GM19467 (cell line): ENCODE data around the gene MED16.

Experiments used
- ATAC-seq: cut with Tn5 transposase; IDR thresholded peaks from one replicate; pipeline ENCODE4 v1.9.1; 2021; ENCODE audit warnings: mild to moderate bottlenecking, moderate library complexity; ENCODE audit not compliant: unreplicated experiment

Gene MED16

GRCh38 chr19:872266-872951, 20.6 kb downstream of the MED16 start:
- ATAC-seq = peak; percentile 32

DNA sequence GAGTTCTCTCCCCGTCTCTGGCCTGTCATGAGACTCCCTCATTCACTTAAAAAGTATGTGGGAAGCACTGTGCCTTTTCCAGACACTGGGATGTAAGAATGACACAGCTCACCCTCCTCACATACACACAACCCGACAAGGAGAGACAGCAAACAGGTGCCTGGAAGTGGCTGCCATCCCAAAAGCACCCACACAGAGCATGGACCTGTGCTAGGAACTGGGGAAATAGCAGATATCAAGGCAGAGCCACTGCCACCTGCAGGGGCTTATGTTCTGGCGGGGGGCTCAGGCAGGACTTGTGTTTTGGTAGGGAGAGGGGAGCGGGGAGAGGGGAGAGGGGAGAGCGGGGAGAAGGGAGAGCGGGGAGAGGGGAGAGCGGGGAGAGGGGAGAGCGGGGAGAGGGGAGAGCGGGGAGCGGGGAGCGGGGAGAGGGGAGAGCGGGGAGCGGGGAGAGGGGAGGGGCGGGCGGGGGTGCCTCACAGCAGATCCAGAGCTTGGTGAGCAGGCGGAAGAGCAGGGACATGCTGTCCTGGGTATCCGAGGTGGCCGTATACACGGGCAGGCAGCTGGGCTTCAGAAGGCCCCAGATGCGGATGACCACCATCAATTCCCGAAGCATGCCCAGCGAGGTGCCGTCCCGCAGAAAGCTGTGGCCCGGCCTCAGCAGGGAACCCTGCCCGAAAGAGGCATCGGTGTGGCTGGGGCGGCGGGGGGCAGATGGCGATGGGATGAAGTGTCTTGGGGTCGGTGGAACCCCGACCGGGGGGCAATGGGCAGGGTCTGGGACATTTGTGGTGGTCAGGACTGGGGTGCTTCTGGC, 21.3 kb downstream of the MED16 start:
- ATAC-seq = no peak

GRCh38 chr19:870963-871401, 22.0 kb downstream of the MED16 start:
- ATAC-seq = no peak

DNA sequence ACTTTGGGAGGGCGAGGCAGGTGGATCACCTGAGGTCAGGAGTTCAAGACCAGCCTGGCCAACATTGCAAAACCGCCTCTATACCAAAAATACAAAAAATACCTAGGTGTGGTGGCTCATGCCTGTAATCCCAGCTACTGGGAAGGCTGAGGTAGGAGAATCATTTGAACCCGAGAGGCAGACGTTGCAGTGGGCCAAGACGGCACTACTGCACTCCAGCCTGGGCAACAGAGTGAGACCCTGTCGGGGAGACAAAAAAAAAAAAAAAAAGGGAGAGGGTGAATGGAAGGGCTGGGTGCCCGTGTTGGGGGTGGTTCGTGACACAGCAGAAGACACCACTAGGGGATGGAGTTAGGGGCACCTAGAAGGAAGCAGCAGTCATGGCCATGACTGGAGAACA, 22.7 kb downstream of the MED16 start:
- no peak for ATAC-seq

GRCh38 chr19:869245-870177, 23.5 kb downstream of the MED16 start:
- ATAC-seq = no peak

- ATAC-seq = no peak
Measured at GRCh38 chr19:868458-869244, 24.3 kb downstream of the MED16 start.

DNA sequence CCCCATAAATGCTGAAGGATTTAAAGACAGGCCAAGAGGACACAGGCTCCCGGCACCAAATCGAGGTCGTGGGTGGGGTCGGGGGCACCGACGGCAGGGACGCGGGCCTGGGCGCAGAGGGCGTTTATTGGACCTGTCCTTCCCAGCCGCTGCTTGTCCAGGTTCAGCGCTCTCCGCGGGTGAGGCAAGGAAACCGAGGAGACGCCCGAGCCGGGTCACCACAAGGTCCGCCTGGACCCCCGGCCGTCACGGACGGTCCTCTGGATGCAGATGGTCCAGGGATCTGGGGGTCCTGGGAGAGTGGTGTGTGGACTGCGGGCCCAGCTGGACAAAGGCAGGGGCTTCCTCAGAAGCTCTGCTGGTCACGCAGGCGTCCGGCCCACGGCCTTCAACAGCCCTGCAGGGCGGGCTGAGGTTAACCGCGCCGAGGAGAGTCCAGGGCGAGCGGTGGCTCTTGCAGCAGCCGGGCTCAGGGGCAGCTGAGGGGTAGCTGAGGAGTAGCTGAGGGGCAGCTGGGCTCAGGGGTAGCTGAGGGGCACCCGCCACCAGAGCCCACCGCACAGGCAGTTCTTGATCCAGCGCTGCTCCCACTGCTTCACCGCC, 25.0 kb downstream of the MED16 start:
- no peak for ATAC-seq

- no peak for ATAC-seq
Measured at GRCh38 chr19:867301-867793, 25.6 kb downstream of the MED16 start.

- ATAC-seq = no peak
Measured at GRCh38 chr19:866769-867300, 26.2 kb downstream of the MED16 start.

- no peak for ATAC-seq
Measured at GRCh38 chr19:863315-863620, 29.7 kb downstream of the MED16 start.

DNA sequence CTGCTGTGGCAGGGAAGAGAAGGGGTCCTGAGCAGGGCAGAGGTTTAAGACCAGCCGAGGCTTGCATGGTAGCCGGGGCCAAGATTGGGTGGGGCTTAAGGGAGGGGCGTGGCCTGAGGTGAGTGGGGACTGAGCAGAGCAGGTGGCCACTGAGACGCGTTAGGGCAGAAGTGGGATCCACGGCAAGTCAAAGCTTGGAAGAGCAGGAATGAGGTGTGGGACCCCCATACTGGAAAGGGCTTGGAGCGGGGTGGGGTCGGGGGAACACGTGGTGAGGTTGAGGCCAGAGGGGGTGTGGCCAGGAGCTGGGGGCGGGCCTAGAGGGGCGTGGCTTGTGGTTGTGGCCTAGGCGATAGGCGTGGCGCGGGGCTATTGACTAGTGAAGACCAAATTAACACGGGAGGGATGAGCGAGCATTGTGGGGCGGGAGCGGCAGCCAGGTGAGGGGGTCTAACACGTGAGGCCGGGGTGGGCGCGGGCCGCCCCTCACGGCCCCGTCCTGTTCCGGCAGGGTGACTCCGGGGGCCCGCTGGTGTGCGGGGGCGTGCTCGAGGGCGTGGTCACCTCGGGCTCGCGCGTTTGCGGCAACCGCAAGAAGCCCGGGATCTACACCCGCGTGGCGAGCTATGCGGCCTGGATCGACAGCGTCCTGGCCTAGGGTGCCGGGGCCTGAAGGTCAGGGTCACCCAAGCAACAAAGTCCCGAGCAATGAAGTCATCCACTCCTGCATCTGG, 30.2 kb downstream of the MED16 start:
- ATAC-seq = no peak

DNA sequence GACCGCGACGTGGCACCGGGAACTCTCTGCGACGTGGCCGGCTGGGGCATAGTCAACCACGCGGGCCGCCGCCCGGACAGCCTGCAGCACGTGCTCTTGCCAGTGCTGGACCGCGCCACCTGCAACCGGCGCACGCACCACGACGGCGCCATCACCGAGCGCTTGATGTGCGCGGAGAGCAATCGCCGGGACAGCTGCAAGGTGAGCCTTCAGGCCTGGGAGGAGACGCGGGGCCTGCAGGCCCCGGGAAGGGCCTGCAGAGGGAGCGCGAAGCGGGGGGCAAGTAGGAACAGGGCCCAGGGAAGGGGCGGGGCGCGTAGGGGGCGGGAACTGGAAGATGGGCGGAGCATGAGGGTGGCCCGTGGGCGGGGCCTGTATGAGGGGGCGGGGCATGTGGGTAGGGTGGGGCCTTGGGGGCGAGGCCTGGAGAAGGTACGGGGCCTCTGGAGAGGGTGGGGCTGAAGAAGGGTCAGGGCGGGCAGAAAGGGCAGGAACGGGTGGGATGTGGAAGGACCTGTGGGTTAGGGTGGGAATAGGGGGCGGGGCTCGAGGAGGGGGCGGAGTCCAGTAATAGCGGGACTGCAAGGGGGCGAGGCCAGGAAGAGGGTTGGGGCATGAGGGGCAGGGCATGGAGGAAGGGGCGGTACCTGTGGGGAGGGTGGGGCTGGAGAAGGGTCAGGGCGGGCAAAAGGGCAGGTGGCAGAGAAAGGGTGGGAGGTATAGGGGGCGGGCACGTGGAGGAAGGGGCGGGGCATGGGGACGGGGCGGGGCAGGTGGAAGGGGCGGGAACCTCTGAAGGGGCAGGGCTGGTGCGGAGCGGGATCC, 31.0 kb downstream of the MED16 start:
- ATAC-seq = no peak

GRCh38 chr19:861141-861755, 31.7 kb downstream of the MED16 start:
- ATAC-seq = no peak

- no peak for ATAC-seq
Measured at GRCh38 chr19:858868-859843, 33.8 kb downstream of the MED16 start, which contains the start of gene CFD. CFD (plus strand) TSS chr19:859664; CDS start chr19:859690, 26 bp downstream.

DNA sequence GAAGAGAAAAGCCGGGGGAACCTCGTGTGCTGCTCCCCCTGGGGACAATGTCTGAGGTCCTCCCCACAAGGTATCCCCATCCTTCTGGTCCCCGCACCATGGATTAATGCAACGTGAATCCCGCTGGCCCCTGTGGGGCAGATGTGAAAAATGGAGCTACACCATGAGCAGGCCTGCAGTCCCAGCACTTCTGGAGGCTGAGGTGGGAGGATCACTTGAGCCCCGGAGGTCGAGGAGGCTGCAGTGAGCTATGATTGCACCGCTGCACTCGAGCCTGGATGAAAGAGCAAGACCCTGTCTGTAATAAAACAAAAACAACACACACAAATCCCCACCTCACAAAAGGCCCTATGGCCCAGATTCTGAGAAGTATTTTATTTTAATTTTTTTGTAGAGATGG, 34.7 kb downstream of the MED16 start:
- no peak for ATAC-seq

GRCh38 chr19:855566-856120, 37.3 kb downstream of the MED16 start:
- no peak for ATAC-seq
